Activated CD4-positive, alpha-beta T cell treated with anti-CD3 and anti-CD28 coated beads for 36 hours (primary cell): ENCODE measurements around the gene TCP1. TPM values are rescaled to one million over a fixed set of nuclear protein-coding genes. Genes with fewer than 3 reads are reported as not detected.

Experiments
- ATAC-seq: fragments of 200-7000 bp; cut with Tn5 transposase; one replicate; pipeline ENCODE4 v1.10.0; 2021; ENCODE audit warnings: mild to moderate bottlenecking, moderate library complexity
- CTCF ChIA-PET: fragments of 350-600 bp; sonication (Branson Sonifier 250); formaldehyde crosslinking; loops from one replicate; lab custom pipeline; 2021; ENCODE audit warnings: antibody characterized with exemption; lab: Charles Lee
- POLR2A ChIA-PET: fragments of 350-600 bp; sonication (Branson Sonifier 250); formaldehyde crosslinking; loops from one replicate; lab custom pipeline; 2021; ENCODE audit warnings: antibody characterized with exemption, inconsistent platforms; lab: Charles Lee
- DNase-seq: peaks from one replicate; pipeline ENCODE4 v3.0.0-alpha.2; 2020
- H3K27ac Mint-ChIP-seq: one replicate; pipeline ENCODE4 v1.8.0; 2021; ENCODE audit warnings: mixed read lengths
- H3K27me3 Mint-ChIP-seq: one replicate; pipeline ENCODE4 v1.8.0; 2021; ENCODE audit warnings: mixed read lengths
- H3K36me3 Mint-ChIP-seq: one replicate; pipeline ENCODE4 v1.8.0; 2021; ENCODE audit warnings: low read depth, mixed read lengths
- H3K4me1 Mint-ChIP-seq: one replicate; pipeline ENCODE4 v1.8.0; 2021; ENCODE audit warnings: mixed read lengths
- H3K4me3 Mint-ChIP-seq: one replicate; pipeline ENCODE4 v1.8.0; 2021; ENCODE audit warnings: mild to moderate bottlenecking, moderate library complexity, mixed read lengths
- H3K9me3 Mint-ChIP-seq: one replicate; pipeline ENCODE4 v1.8.0; 2021; ENCODE audit warnings: low read depth, mixed read lengths
- intact Hi-C, 2 experiments: fragments of 100-400 bp; cut with DNase I in 1 of 2; cut with micrococcal nuclease in 1 of 2; formaldehyde crosslinking; loops; one replicate each; pipeline versions ENCODE4 v1.14.2 to v1.15.1; 2022 to 2024; cut with DNase I, micrococcal nuclease
- total RNA-seq, 2 experiments: library from RNA; stranded (reverse); gene quantifications; one replicate each; pipeline ENCODE4 v1.2.3, GENCODE V29; 2021

The TCP1 gene
- total RNA-seq, result 100 to 1,000 TPM; 358 to 496 TPM

DNA sequence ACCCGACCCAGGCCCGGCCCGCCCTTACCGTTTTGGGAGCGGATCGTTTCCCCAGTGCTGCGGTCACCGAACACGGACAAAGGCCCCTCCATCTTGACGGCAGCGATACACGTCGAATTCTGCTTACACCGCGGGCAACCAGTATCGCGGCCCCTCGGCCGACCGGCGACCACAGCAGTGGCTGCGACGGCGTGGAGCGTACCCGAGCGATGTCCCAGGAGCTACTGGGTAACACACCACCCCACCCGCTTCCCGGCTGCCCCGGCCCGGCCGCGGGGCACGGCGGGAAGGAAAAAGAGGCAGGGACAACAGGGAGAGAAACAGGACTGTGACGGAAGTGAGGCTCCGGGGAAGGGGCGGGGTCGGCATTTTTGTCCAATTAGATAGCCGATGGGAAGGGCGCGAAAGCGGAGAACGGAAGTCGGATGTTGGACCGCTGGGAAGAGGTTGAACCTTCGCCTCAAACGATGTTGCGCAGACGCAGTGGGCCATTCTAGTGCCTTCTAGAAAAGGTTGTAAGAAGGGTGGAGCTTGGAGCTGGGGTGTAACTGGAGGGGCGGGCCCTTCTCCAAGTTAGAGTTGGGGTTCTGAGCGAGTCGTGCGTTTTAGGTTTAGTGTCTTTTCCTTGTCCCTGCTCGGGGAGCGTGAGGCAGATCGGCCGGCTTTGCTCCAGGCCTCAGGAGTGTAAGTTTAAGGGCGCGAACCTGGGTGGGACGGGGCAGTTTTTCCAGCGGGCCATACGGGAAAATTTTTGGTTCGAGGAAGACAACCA lies at the start of gene TCP1:
Gene TCP1, minus strand, starts transcription at position 226 of the 772 bp plus-strand sequence. Its CDS starts 134 bp downstream, at position 92.
- Mint-ChIP-seq H3K9me3 (no peaks in the 10 kb centered on the region), H3K4me3 (peak within 1 kb of the TSS; percentile 86), H3K36me3 (peaks cover 78% of the 10 kb centered on the region), H3K27me3 (no peaks in the 10 kb centered on the region), H3K27ac (peak within 1 kb of the TSS; percentile 99), H3K4me1 (peaks cover 62% of the 10 kb centered on the region)
- ChIA-PET POLR2A (interaction anchor here (0.5 to 5.6 kb wide), 14 partner anchors 19 to 731 kb away, joined by 3 to 44 read pairs (median 4); partner anchors contain the start of genes ACAT2, IGF2R, SOD2 and WTAP), CTCF (interaction anchor here (0.6 to 2.9 kb wide), 12 partner anchors 8 to 184 kb away, joined by 3 to 13 read pairs (median 4); no protein-coding TSS in a partner anchor)
- peak; percentile 100 for DNase-seq
- intact Hi-C loops, result loop anchor here (1.0 to 5.0 kb wide), 10 partner anchors 27 to 972 kb away; partner anchors contain the start of genes ACAT2 (in 2 of the 2), SOD2 (in 2 of the 2), WTAP (in 2 of the 2) and EZR (in 1 of the 2)
- peak; percentile 89 for ATAC-seq

DNA sequence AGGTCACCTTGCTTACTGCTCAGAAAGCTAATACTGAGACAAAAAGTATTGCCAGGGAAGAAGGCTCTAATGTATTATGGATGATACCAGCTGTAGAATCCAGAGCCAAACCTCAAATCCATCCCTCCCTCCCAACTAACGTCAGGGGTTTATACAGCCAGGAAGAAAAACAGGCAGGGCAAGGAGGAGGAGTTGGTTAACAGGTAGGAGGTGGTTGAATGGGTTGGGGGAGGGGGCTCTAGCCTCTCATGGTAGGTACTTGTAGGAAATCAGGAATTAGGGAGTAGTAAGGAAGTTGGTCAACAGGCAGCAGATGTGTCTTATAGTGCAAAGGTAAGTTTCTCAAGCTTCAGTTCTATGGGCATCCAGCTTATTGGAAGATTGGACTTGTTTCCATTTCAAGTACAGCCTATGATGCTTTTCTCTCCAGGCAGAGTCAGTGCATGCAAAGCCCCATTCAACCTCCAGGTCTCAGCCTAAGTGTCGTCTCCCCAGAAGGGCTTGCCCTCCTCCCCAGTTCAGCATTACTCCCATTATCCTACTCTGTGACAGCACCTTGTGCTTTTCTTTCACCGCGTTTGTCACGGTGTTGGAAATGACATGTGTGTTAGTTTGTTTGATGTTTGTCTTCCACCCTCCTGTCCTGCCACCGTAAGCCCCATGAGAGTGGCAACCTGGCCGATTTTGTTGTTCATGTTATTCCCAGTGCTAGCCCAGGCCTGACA lies 48.8 kb upstream of the TCP1 start:
- no peak for ATAC-seq
- H3K4me3 Mint-ChIP-seq, result no peak overlapping the region
- H3K27me3 Mint-ChIP-seq, result no peaks in the 10 kb centered on the region
- no peaks in the 10 kb centered on the region for H3K9me3 Mint-ChIP-seq
- DNase-seq, result no peak
- H3K36me3 Mint-ChIP-seq, result no peaks in the 10 kb centered on the region
- peaks cover 17% of the 10 kb centered on the region for H3K4me1 Mint-ChIP-seq
- intact Hi-C loops, result no loop called here
- H3K27ac Mint-ChIP-seq, result no peak overlapping the region
- ChIA-PET CTCF (interaction anchor here (0.6 kb wide), 1 partner anchor 255 kb away, joined by 3 read pairs; no protein-coding TSS in a partner anchor), POLR2A (no interaction called here)

DNA sequence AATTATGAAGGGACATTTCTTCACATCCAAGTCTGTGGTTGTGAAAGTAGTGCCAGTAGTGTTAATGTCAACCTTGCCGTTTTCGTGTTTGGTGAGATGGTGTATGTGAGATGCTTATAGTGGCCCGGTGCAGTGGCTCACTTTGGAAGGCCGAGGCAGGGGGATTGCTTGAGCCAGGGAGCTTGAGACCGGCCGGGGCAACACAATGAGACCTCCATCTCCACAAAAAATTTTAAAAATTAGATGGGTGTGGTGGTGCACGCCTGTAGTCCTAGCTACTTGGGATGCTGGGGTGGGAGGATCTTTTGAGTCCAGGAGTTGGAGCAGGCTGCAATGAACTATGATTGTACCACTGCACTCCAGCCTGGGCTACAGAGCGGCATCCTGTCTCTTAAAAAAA lies 48.1 kb upstream of the TCP1 start:
- Mint-ChIP-seq H3K9me3 (no peaks in the 10 kb centered on the region), H3K27ac (no peak overlapping the region), H3K4me1 (peaks cover 20% of the 10 kb centered on the region), H3K36me3 (no peaks in the 10 kb centered on the region), H3K27me3 (no peaks in the 10 kb centered on the region), H3K4me3 (no peak overlapping the region)
- intact Hi-C loops, result no loop called here
- ATAC-seq (no peak), DNase-seq (no peak)
- ChIA-PET POLR2A (no interaction called here), CTCF (no interaction called here)

DNA sequence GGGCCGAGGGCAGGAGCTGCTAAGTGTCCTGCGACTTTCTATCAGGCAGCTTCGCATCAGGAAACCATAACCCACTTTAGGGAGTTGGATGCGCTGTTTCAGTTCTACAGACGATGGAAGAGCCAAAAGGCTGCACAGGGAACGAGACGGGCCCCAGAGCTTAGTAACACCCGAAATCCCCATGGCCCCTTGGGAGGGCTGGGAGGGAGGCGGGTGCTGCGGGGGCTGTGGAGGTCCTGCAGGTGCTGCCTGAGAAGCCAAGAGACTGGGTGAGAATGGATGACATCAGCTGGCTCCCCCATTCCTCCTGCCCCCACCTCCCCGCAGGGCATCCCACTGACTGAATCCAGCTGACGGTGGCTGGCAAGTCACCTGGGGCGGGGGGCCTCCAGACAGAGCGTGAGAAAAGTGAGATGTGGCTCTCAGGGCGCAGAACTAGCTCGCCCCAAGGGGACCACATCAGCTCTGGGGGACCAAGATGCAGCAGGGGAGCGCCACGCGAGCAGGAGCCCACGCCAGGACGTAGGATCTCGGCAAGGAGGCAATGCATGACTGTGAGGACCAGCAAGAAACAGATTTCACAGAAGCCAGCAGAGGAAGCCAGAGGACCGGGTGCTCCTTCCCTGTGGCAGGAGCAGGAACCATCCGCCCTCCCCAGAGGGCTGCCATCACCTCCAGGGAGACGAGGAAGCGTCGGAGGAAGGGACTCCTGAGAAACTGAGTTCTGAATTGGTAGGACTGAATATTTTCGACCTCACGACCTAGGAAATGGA lies 47.5 kb upstream of the TCP1 start:
- Mint-ChIP-seq H3K9me3 (no peaks in the 10 kb centered on the region), H3K27me3 (no peaks in the 10 kb centered on the region), H3K4me3 (no peak overlapping the region), H3K27ac (no peak overlapping the region), H3K36me3 (no peaks in the 10 kb centered on the region), H3K4me1 (peaks cover 20% of the 10 kb centered on the region)
- POLR2A ChIA-PET, result no interaction called here
- intact Hi-C loops, result no loop called here
- CTCF ChIA-PET, result interaction anchor here (0.7 kb wide), 1 partner anchor 18 kb away, joined by 3 read pairs; no protein-coding TSS in a partner anchor
- no peak for ATAC-seq
- no peak for DNase-seq

- ChIA-PET CTCF (interaction anchor here (0.5 to 1.3 kb wide), 5 partner anchors 10 to 660 kb away, joined by 3 to 6 read pairs (median 3); no protein-coding TSS in a partner anchor), POLR2A (no interaction called here)
- Mint-ChIP-seq H3K27me3 (no peaks in the 10 kb centered on the region), H3K4me3 (no peak overlapping the region), H3K9me3 (no peaks in the 10 kb centered on the region), H3K27ac (no peak overlapping the region), H3K4me1 (peaks cover 22% of the 10 kb centered on the region), H3K36me3 (no peaks in the 10 kb centered on the region)
- ATAC-seq (no peak), DNase-seq (no peak)
- intact Hi-C loops, result no loop called here
Measured at GRCh38 chr6:159833997-159834603, 44.7 kb upstream of the TCP1 start.

DNA sequence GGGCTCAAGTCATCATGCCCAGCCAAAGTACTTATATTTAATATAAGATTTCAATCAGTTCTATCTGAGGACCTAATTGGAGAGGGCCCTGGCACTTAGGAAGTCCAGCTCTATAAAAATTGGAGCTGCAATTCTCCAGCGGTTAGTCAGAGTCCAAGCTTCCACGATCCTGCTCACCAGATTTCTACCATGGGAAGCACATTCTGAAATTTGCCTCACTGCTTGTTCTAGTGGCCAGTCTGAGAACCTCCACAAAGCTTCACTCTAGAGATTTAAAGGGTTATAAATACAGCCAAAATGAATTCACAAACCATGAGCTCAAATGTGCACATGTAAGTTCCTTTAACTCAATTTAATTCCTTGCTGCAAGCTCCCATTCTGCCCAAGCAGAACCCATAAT lies 44.2 kb upstream of the TCP1 start:
- H3K27ac Mint-ChIP-seq, result no peak overlapping the region
- ATAC-seq (no peak), DNase-seq (no peak)
- peaks cover 22% of the 10 kb centered on the region for H3K4me1 Mint-ChIP-seq
- H3K36me3 Mint-ChIP-seq, result no peaks in the 10 kb centered on the region
- no peaks in the 10 kb centered on the region for H3K27me3 Mint-ChIP-seq
- no peak overlapping the region for H3K4me3 Mint-ChIP-seq
- H3K9me3 Mint-ChIP-seq, result no peaks in the 10 kb centered on the region
- ChIA-PET POLR2A (no interaction called here), CTCF (interaction anchor here (0.5 to 1.3 kb wide), 4 partner anchors 10 to 107 kb away, joined by 3 to 6 read pairs (median 4); no protein-coding TSS in a partner anchor)
- intact Hi-C loops, result no loop called here

DNA sequence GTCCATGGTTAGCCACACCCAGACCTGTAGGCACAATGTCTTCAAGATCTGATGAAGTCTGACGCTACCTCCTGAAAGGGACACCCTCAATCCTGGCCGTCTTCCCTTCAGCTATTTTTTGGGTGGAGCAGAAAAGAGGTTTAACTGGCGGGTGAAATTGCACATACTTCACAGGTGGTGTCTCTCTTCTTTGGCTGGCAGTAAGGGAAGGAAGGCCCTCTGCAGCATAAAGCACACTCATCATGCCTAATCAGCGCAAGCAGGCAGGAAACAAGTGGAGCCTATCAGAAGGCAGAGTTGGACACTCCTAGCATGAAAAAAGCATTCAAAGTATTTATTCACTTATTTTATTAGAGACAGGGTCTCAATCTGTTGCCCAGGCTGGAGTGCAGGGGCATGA lies 43.5 kb upstream of the TCP1 start:
- H3K27me3 Mint-ChIP-seq, result no peaks in the 10 kb centered on the region
- H3K4me1 Mint-ChIP-seq, result peaks cover 22% of the 10 kb centered on the region
- ChIA-PET CTCF (interaction anchor here (1.3 kb wide), 1 partner anchor 11 kb away, joined by 6 read pairs; no protein-coding TSS in a partner anchor), POLR2A (no interaction called here)
- H3K9me3 Mint-ChIP-seq, result no peaks in the 10 kb centered on the region
- intact Hi-C loops, result no loop called here
- ATAC-seq (no peak), DNase-seq (no peak)
- no peaks in the 10 kb centered on the region for H3K36me3 Mint-ChIP-seq
- no peak overlapping the region for H3K4me3 Mint-ChIP-seq
- no peak overlapping the region for H3K27ac Mint-ChIP-seq

- no peak overlapping the region for H3K4me3 Mint-ChIP-seq
- H3K9me3 Mint-ChIP-seq, result no peaks in the 10 kb centered on the region
- ATAC-seq (no peak), DNase-seq (no peak)
- H3K27ac Mint-ChIP-seq, result no peak overlapping the region
- H3K27me3 Mint-ChIP-seq, result no peaks in the 10 kb centered on the region
- intact Hi-C loops, result no loop called here
- POLR2A ChIA-PET, result no interaction called here
- CTCF ChIA-PET, result no interaction called here
- peaks cover 22% of the 10 kb centered on the region for H3K4me1 Mint-ChIP-seq
- H3K36me3 Mint-ChIP-seq, result no peaks in the 10 kb centered on the region
Measured at GRCh38 chr6:159831373-159831679, 41.9 kb upstream of the TCP1 start.

DNA sequence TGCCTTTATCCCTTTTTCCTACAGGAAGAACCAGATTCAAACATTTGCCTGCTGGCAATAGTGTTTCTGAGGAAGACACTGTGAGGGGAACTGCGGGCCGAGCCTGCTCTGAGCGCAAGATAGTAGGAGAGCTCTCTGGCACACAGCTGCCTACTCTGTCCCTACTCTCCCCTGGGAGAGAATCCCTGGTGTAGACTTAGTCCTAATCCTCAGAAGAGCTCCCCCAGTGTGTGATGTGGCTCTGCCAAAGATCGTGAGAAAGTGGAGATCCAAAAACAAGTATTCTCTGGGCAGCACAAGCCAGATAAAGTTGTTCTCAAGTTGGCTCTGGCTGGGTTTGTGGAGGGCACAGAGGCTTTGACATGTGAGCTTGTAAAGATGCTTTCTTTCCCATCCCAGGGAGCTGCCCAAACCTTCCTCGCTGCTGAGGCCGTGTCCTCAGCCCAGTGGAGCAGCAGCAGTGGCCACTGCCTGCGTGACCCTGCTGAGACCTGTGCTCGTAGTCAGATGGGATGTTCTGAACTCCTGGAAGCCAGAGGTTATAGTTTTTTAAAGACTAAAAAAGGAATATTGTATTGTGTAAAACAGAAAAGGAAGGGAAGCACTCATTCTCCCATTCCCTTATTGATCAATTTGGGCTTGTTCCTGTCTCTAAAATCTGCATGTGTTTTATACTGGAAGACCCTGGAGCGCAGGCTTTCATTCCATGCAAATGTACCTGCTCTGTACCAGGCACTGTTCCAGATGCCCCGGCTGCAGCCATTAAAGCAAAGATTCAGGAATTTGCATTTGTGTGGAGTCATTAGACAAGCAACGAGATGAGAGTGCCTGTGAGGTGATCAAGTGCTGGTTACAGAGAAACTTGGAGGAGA lies 41.3 kb upstream of the TCP1 start:
- intact Hi-C loops, result no loop called here
- no peaks in the 10 kb centered on the region for H3K36me3 Mint-ChIP-seq
- no peak overlapping the region for H3K4me3 Mint-ChIP-seq
- no peaks in the 10 kb centered on the region for H3K9me3 Mint-ChIP-seq
- H3K4me1 Mint-ChIP-seq, result peaks cover 22% of the 10 kb centered on the region
- H3K27ac Mint-ChIP-seq, result no peak overlapping the region
- H3K27me3 Mint-ChIP-seq, result no peaks in the 10 kb centered on the region
- POLR2A ChIA-PET, result no interaction called here
- no peak for DNase-seq
- ATAC-seq, result no peak
- CTCF ChIA-PET, result interaction anchor here (1.1 kb wide), 1 partner anchor 40 kb away, joined by 3 read pairs; no protein-coding TSS in a partner anchor

GRCh38 chr6:159829526-159829925 lies 40.1 kb upstream of the TCP1 start:
- Mint-ChIP-seq H3K4me1 (peaks cover 16% of the 10 kb centered on the region), H3K36me3 (no peaks in the 10 kb centered on the region), H3K27ac (no peak overlapping the region), H3K9me3 (no peaks in the 10 kb centered on the region), H3K4me3 (no peak overlapping the region), H3K27me3 (no peaks in the 10 kb centered on the region)
- no peak for DNase-seq
- ChIA-PET CTCF (interaction anchor here (0.7 to 0.8 kb wide), 2 partner anchors 24 to 259 kb away, joined by 3 to 4 read pairs; no protein-coding TSS in a partner anchor), POLR2A (no interaction called here)
- intact Hi-C loops, result no loop called here
- no peak for ATAC-seq
